Effector memory CD8-positive, alpha-beta T cell (primary cell): ENCODE data around the gene PRKACA.
"Not testable (repeated sequence)": the region's sequence is repeated elsewhere in the genome, so short reads cannot be mapped to it uniquely, and the experiment has no call there.

Source experiments
- ATAC-seq: fragments of 150-1000 bp; cut with Tn5 transposase; replicated peaks from 2 replicates; pipeline ENCODE4 v1.10.0; 2021; ENCODE audit warnings: mild to moderate bottlenecking, moderate library complexity
- DNase-seq, 3 experiments: peaks; one replicate each; pipeline ENCODE4 v3.0.0; 2021
- H3K27ac Mint-ChIP-seq, 2 donors: one replicate each; pipeline ENCODE4 v1.8.0; 2022; ENCODE audit warnings: mild to moderate bottlenecking in 2 of 2, mixed read lengths in 2 of 2, moderate library complexity in 2 of 2
- H3K27me3 Mint-ChIP-seq, 2 donors: one replicate each; pipeline ENCODE4 v1.8.0; 2022; ENCODE audit warnings: mixed read lengths in 2 of 2
- H3K36me3 Mint-ChIP-seq: one replicate; pipeline ENCODE4 v1.8.0; 2022; ENCODE audit warnings: mild to moderate bottlenecking, moderate library complexity, mixed read lengths; ENCODE audit not compliant: insufficient read depth
- H3K4me1 Mint-ChIP-seq, 2 donors: one replicate each; pipeline ENCODE4 v1.8.0; 2022; ENCODE audit warnings: low read depth in 2 of 2, mixed read lengths in 2 of 2
- H3K4me3 Mint-ChIP-seq, 2 donors: one replicate each; pipeline ENCODE4 v1.8.0; 2022; ENCODE audit warnings: mild to moderate bottlenecking in 2 of 2, mixed read lengths in 2 of 2, moderate library complexity in 2 of 2
- H3K9me3 Mint-ChIP-seq, 2 donors: one replicate each; pipeline ENCODE4 v1.8.0; 2022; ENCODE audit warnings: mixed read lengths in 2 of 2

The PRKACA gene

GRCh38 chr19:14156122-14156521 lies 38.6 kb upstream of the PRKACA start:
- DNase-seq: no peak
- Mint-ChIP-seq H3K36me3 (peaks cover 6% of the 10 kb centered on the region), H3K27me3 (no peaks in the 10 kb centered on the region), H3K27ac (no peak overlapping the region), H3K4me1 (peaks cover 0 to 3% of the 10 kb centered on the region in 2 donors), H3K4me3 (no peak overlapping the region), H3K9me3 (no peaks in the 10 kb centered on the region)
- ATAC-seq: no peak

GRCh38 chr19:14155371-14155770 lies 37.8 kb upstream of the PRKACA start:
- DNase-seq: no peak
- ATAC-seq: no peak
- Mint-ChIP-seq H3K27ac (no peak overlapping the region), H3K4me1 (peaks cover 0 to 2% of the 10 kb centered on the region in 2 donors), H3K4me3 (no peak overlapping the region), H3K36me3 (peaks cover 6% of the 10 kb centered on the region), H3K27me3 (no peaks in the 10 kb centered on the region), H3K9me3 (no peaks in the 10 kb centered on the region)

- ATAC-seq (no peak), DNase-seq (no peak)
- H3K4me3 Mint-ChIP-seq: no peak overlapping the region
- peak overlapping the region in 1 of 2 donors; percentile 8 for H3K27ac Mint-ChIP-seq
- H3K9me3 Mint-ChIP-seq: no peaks in the 10 kb centered on the region
- H3K4me1 Mint-ChIP-seq: peaks cover 18 to 23% of the 10 kb centered on the region in 2 donors
- H3K36me3 Mint-ChIP-seq: peaks cover 17% of the 10 kb centered on the region
- no peaks in the 10 kb centered on the region for H3K27me3 Mint-ChIP-seq
Measured at GRCh38 chr19:14152713-14153112, 35.2 kb upstream of the PRKACA start.

GRCh38 chr19:14150770-14151661 lies 33.5 kb upstream of the PRKACA start:
- no peaks in the 10 kb centered on the region for H3K27me3 Mint-ChIP-seq
- ATAC-seq (no peak), DNase-seq (no peak)
- peak overlapping the region in 1 of 2 donors; percentile 85 for H3K4me3 Mint-ChIP-seq
- peak overlapping the region in 1 of 2 donors; percentile 98 for H3K27ac Mint-ChIP-seq
- peaks cover 17% of the 10 kb centered on the region for H3K36me3 Mint-ChIP-seq
- peaks cover 18 to 23% of the 10 kb centered on the region in 2 donors for H3K4me1 Mint-ChIP-seq
- no peaks in the 10 kb centered on the region for H3K9me3 Mint-ChIP-seq

- Mint-ChIP-seq H3K4me1 (peaks cover 23% of the 10 kb centered on the region in 2 donors), H3K36me3 (peaks cover 17% of the 10 kb centered on the region), H3K27me3 (no peaks in the 10 kb centered on the region), H3K9me3 (no peaks in the 10 kb centered on the region), H3K4me3 (peak overlapping the region; percentile 82 to 85), H3K27ac (peak overlapping the region; percentile 97 to 98)
- ATAC-seq (peak; percentile 13), DNase-seq (no peak)
Measured at GRCh38 chr19:14150041-14150769, 32.6 kb upstream of the PRKACA start.

- Mint-ChIP-seq H3K9me3 (no peaks in the 10 kb centered on the region), H3K36me3 (peaks cover 17% of the 10 kb centered on the region), H3K4me3 (peak overlapping the region; percentile 82 to 85), H3K27me3 (no peaks in the 10 kb centered on the region), H3K27ac (peak overlapping the region; percentile 97 to 98), H3K4me1 (peaks cover 21 to 24% of the 10 kb centered on the region in 2 donors)
- DNase-seq (peak; percentile 41 to 57 (median 44)), ATAC-seq (peak; percentile 90)
Measured at GRCh38 chr19:14149509-14149994, 32.0 kb upstream of the PRKACA start.

GRCh38 chr19:14148751-14149410 lies 31.3 kb upstream of the PRKACA start:
- H3K4me3 Mint-ChIP-seq: peak overlapping the region; percentile 82 to 85

GRCh38 chr19:14147797-14148605 lies 30.4 kb upstream of the PRKACA start:
- DNase-seq: peak; percentile 39 to 45 (median 42)

More at GRCh38 chr19:14148751-14149410, 31.3 kb upstream of the PRKACA start:
- Mint-ChIP-seq H3K36me3 (peaks cover 17% of the 10 kb centered on the region), H3K27ac (peak overlapping the region; percentile 97 to 98), H3K9me3 (no peaks in the 10 kb centered on the region), H3K4me1 (peaks cover 21 to 24% of the 10 kb centered on the region in 2 donors), H3K27me3 (no peaks in the 10 kb centered on the region)
- DNase-seq (no peak), ATAC-seq (no peak)

GRCh38 chr19:14146789-14147216 lies 29.2 kb upstream of the PRKACA start:
- H3K4me1 Mint-ChIP-seq: peaks cover 21 to 30% of the 10 kb centered on the region in 2 donors
- no peak overlapping the region for H3K4me3 Mint-ChIP-seq
- H3K27ac Mint-ChIP-seq: no peak overlapping the region
- ATAC-seq: no peak
- DNase-seq: no peak
- no peaks in the 10 kb centered on the region for H3K27me3 Mint-ChIP-seq
- no peaks in the 10 kb centered on the region for H3K9me3 Mint-ChIP-seq
- peaks cover 14% of the 10 kb centered on the region for H3K36me3 Mint-ChIP-seq

More at GRCh38 chr19:14147797-14148605, 30.4 kb upstream of the PRKACA start:
- peak overlapping the region; percentile 82 to 85 for H3K4me3 Mint-ChIP-seq
- peak; percentile 59 for ATAC-seq
- H3K27ac Mint-ChIP-seq: peak overlapping the region; percentile 97 to 98
- peaks cover 16% of the 10 kb centered on the region for H3K36me3 Mint-ChIP-seq
- H3K9me3 Mint-ChIP-seq: no peaks in the 10 kb centered on the region
- H3K4me1 Mint-ChIP-seq: peaks cover 21 to 24% of the 10 kb centered on the region in 2 donors
- H3K27me3 Mint-ChIP-seq: no peaks in the 10 kb centered on the region

GRCh38 chr19:14146169-14146568 lies 28.6 kb upstream of the PRKACA start:
- not testable (repeated sequence) for ATAC-seq, H3K4me3 Mint-ChIP-seq, DNase-seq, H3K9me3 Mint-ChIP-seq, H3K27me3 Mint-ChIP-seq
- Mint-ChIP-seq H3K36me3 (peaks cover 14% of the 10 kb centered on the region), H3K4me1 (peaks cover 21 to 30% of the 10 kb centered on the region in 2 donors), H3K27ac (peak overlapping the region in 1 of 2 donors; percentile 3)

GRCh38 chr19:14145381-14145780 lies 27.8 kb upstream of the PRKACA start:
- Mint-ChIP-seq H3K27ac (peak overlapping the region; percentile 3 to 64), H3K4me1 (peaks cover 21 to 30% of the 10 kb centered on the region in 2 donors), H3K9me3 (no peaks in the 10 kb centered on the region), H3K36me3 (peaks cover 14% of the 10 kb centered on the region), H3K4me3 (no peak overlapping the region), H3K27me3 (no peaks in the 10 kb centered on the region)
- no peak for DNase-seq
- no peak for ATAC-seq
